Body of pancreas (tissue), 4 donors: Measurements from ENCODE around the gene ATXN3L. TPM values are rescaled to one million over a fixed set of nuclear protein-coding genes. Genes with fewer than 3 reads are reported as not detected.

Source experiments
- ATAC-seq: fragments of 150-250 bp; one replicate; pipeline ENCODE4 v1.9.1; 2016
- DNase-seq, 4 donors: peaks; one replicate each; pipeline ENCODE4 v3.0.0-alpha.2; 2019
- H3K27ac ChIP-seq, 4 donors: fragments of 200-600 bp; sonication (generic); 1 replicate in 3 of 4; 2 replicates in 1 of 4; pipeline versions ENCODE4 v1.5.1 to v1.6.1; 2016 to 2019; ENCODE audit warnings: mild to moderate bottlenecking in 1 of 4, mixed read lengths in 1 of 4, moderate library complexity in 1 of 4
- H3K27me3 ChIP-seq, 2 donors: fragments of 200-600 bp; sonication (generic); one replicate each; pipeline ENCODE4 v1.6.0; 2016; ENCODE audit warnings: mild to moderate bottlenecking in 1 of 2
- H3K36me3 ChIP-seq, 2 donors: fragments of 200-600 bp; sonication (generic); replicated peaks in 1 of 2; 2 replicates each; pipeline ENCODE4 v1.5.1; 2016; ENCODE audit warnings: low read depth in 2 of 2; ENCODE audit not compliant: insufficient read depth in 1 of 2
- H3K4me1 ChIP-seq: fragments of 200-600 bp; sonication (generic); one replicate; pipeline ENCODE4 v1.6.0; 2016
- H3K4me3 ChIP-seq, 2 donors: fragments of 200-600 bp; sonication (generic); 1 replicate in 1 of 2; 2 replicates in 1 of 2; pipeline ENCODE4 v1.5.1; 2016 to 2019
- H3K9me3 ChIP-seq, 3 donors: fragments of 200-600 bp; sonication (generic); 1 replicate in 2 of 3; 2 replicates in 1 of 3; pipeline ENCODE4 v1.5.1; 2016
- POLR2A ChIP-seq, 3 donors: fragments of 450-650 bp; IDR thresholded peaks; one replicate each; pipeline ENCODE4 v1.6.1; 2016; ENCODE audit warnings: antibody characterized with exemption in 3 of 3, mild to moderate bottlenecking in 2 of 3
- WGBS, 2 donors: methylation state at CpG; one replicate each; pipeline ENCODE4 v1.1.5; 2017; 5-methylcytosine and 5-hydroxymethylcytosine counted together
- intact Hi-C: fragments of 100-400 bp; cut with DNase I; formaldehyde crosslinking; loops from one replicate; pipeline ENCODE4 v1.15.1; 2023
- total RNA-seq, 2 donors: library from RNA; depleted of rRNA; stranded (reverse); fragments of >200 nt; gene quantifications; one replicate each; pipeline ENCODE4 v1.1.0, GENCODE V29; 2016
- TF ChIP-seq, protein P1 (sequence below), 7 experiments: fragments of 450-650 bp in 4 of 7; fragments of 200-600 bp in 3 of 7; sonication (generic) in 3 of 7; IDR thresholded peaks; one replicate each; pipeline ENCODE4 v1.5.1; 2016 to 2019; ENCODE audit warnings: antibody characterized with exemption in 7 of 7

ATXN3L gene
- not detected for total RNA-seq

DNA sequence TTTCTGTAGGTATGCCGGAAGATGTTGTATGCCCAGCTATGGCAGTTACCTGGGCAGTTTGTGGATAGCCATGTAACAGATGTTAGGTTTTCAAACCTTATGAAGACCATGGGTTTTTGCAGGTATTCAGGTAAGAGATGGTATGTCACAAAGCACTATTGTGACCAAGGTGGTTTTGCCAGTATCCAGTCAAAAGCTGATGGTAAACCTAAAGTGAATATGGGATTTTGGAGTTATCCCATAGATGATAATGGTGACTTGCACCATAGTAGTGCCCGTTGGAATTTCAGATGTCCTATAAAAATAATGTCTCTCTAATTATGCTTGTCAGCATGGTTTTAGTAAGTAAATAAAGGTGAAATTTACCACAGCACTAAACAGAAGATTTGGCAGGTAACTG lies at the start of gene ATXN3L:
Gene ATXN3L (minus strand): TSS at position 101 of the 400 bp plus-strand sequence. CDS start 119 bp downstream, outside the sequence.
- Histone ChIP-seq H3K4me3 (no peak within 1 kb of the TSS), H3K27ac (no peak within 1 kb of the TSS), H3K4me1 (no peaks in the 10 kb centered on the region), H3K27me3 (no peaks in the 10 kb centered on the region), H3K36me3 (no peaks in the 10 kb centered on the region), H3K9me3 (no peaks in the 10 kb centered on the region)
- DNase-seq (no peak), ATAC-seq (no peak)
- intact Hi-C loops, result no loop called here
- TF ChIP-seq, protein P1, sequence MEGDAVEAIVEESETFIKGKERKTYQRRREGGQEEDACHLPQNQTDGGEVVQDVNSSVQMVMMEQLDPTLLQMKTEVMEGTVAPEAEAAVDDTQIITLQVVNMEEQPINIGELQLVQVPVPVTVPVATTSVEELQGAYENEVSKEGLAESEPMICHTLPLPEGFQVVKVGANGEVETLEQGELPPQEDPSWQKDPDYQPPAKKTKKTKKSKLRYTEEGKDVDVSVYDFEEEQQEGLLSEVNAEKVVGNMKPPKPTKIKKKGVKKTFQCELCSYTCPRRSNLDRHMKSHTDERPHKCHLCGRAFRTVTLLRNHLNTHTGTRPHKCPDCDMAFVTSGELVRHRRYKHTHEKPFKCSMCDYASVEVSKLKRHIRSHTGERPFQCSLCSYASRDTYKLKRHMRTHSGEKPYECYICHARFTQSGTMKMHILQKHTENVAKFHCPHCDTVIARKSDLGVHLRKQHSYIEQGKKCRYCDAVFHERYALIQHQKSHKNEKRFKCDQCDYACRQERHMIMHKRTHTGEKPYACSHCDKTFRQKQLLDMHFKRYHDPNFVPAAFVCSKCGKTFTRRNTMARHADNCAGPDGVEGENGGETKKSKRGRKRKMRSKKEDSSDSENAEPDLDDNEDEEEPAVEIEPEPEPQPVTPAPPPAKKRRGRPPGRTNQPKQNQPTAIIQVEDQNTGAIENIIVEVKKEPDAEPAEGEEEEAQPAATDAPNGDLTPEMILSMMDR (IDR thresholded peaks at IDR 0.05), result no peak
- WGBS, 2 donors, result 92 to 95% methylated on average over 2 of the region's 2 CpGs

DNA sequence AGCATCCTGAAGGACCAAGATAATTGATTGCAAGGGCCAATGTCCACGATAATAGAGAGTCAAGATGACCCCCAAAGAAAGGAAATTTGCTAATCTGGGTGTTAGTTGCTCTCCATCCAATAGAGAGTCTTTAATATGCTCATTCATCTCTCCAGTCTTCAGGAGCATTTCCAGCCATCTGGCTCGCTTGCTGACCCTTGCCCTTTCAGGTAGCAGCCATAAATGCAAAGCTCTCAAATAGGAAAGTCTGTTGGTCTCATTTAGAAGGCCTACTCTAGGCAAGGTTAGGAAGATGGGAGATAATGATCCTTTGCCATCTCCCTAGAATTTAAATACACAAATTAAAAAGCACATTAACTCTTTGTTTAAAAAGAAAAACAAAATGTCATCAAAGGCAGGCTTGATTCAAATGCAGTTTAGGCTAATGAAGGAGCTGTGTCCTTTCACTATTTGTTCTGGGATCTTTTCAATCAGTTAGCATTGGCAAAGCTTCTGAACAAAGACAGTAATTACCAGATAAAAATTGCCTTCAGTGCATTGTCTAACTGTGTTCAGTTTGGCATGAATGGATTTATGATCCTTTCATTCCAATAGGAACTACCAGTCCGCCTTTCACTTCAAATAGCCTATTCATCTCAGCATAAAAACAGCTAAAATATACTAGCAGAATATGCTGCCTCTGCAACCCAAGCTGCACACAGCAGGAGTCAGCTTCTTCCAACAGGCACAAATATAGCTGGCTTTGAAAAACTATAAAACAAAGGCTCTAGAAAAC lies 49.6 kb upstream of the ATXN3L start:
- no peak for DNase-seq
- Histone ChIP-seq H3K4me1 (no peaks in the 10 kb centered on the region), H3K9me3 (no peaks in the 10 kb centered on the region), H3K27me3 (no peaks in the 10 kb centered on the region), H3K36me3 (no peaks in the 10 kb centered on the region), H3K27ac (no peak overlapping the region), H3K4me3 (no peak overlapping the region)
- intact Hi-C loops, result no loop called here
- ATAC-seq, result no peak
- TF ChIP-seq, protein P1 (IDR thresholded peaks at IDR 0.05), result no peak
- TF ChIP-seq POLR2A (IDR thresholded peaks at IDR 0.05), result no peak
- 88 to 92% methylated on average over 3 of the region's 3 CpGs for WGBS, 2 donors

DNA sequence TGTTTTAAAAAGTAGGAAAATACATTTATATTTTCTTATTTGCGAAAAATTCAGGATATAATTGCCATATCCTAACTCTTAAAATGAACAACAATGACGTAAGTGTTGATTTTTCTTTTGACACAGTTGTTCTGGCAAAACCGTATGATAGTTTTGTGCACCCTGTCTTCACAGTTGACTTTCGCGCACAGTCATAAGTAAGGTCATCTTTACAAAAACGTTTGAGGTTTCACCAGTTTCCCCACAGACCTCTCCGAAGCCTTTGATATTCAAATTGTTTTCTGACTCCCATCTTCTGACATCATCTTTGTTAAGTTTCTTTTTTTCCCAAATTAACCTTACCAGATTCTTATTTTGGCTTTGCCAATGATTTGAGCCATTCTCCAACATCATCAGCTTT lies 48.1 kb upstream of the ATXN3L start:
- WGBS, 2 donors, result 84 to 88% methylated on average over 7 of the region's 7 CpGs
- TF ChIP-seq, protein P1 (IDR thresholded peaks at IDR 0.05), result no peak
- TF ChIP-seq POLR2A (IDR thresholded peaks at IDR 0.05), result no peak

DNA sequence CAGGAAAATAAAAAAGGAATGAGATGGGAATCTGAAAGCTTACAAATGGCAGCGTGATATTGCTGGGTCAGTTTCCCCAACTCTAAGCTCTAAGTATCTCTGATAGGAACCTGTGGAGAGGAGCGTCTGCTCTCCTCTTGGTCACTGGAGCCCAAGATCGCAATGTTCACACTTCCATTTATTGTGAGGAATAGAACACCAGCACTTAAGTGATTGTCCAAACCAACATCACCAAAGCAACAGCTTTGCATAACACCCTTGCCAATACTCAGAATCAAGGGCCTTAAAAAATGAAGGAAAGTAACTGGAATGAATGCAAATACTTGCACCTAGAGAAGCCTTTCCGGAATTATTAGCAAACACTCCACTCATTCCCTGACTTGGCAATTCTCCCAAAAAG lies 46.8 kb upstream of the ATXN3L start:
- no peaks in the 10 kb centered on the region for H3K27me3 ChIP-seq
- H3K9me3 ChIP-seq, result no peaks in the 10 kb centered on the region
- DNase-seq (no peak), ATAC-seq (no peak)
- no peaks in the 10 kb centered on the region for H3K4me1 ChIP-seq
- TF ChIP-seq, protein P1 (IDR thresholded peaks at IDR 0.05), result no peak
- H3K27ac ChIP-seq, result no peak overlapping the region
- no peak overlapping the region for H3K4me3 ChIP-seq
- no peaks in the 10 kb centered on the region for H3K36me3 ChIP-seq
- intact Hi-C loops, result no loop called here
- whole genome bisulfite sequencing, 2 donors, result 81 to 83% methylated on average over 4 of the region's 4 CpGs

More for the DNA sequence above, 48.1 kb upstream of the ATXN3L start:
- DNase-seq, result no peak
- H3K9me3 ChIP-seq, result no peaks in the 10 kb centered on the region
- no peak overlapping the region for H3K4me3 ChIP-seq
- no peak overlapping the region for H3K27ac ChIP-seq
- no peaks in the 10 kb centered on the region for H3K36me3 ChIP-seq
- H3K4me1 ChIP-seq, result no peaks in the 10 kb centered on the region
- no peak for ATAC-seq
- H3K27me3 ChIP-seq, result no peaks in the 10 kb centered on the region
- intact Hi-C loops, result no loop called here

DNA sequence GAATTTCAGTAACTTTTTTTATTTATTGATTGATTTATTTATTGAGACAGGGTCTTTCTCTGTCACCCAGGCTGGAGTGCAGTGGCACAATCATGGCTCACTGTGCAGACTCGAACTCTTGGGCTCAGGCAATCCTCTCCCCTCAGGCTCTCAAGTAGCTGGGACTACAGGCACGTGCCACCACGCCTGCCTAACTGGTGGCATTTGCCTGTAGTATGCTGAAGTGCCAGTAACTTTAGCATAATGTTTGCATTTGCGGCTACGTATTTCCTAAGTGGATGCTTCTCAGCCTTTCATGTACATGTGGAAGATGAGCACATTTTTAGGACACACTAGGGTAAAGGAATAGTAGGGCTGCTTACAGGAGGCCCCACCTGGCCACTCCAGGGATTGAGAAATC lies 45.3 kb upstream of the ATXN3L start:
- Histone ChIP-seq H3K27me3 (no peaks in the 10 kb centered on the region), H3K27ac (no peak overlapping the region), H3K9me3 (no peaks in the 10 kb centered on the region), H3K4me3 (no peak overlapping the region), H3K4me1 (no peaks in the 10 kb centered on the region), H3K36me3 (no peaks in the 10 kb centered on the region)
- DNase-seq, result no peak
- ATAC-seq, result no peak
- WGBS, 2 donors, result 97 to 100% methylated on average over 5 of the region's 5 CpGs
- TF ChIP-seq, protein P1 (IDR thresholded peaks at IDR 0.05), result no peak
- no peak for TF ChIP-seq POLR2A (IDR thresholded peaks at IDR 0.05)
- intact Hi-C loops, result no loop called here
